SH-SY5Y (cell line): ENCODE measurements around the gene PIP4K2A.

Experiments used
- GATA2 ChIP-seq: IDR thresholded peaks from 2 replicates; pipeline ENCODE4 v1.6.1; 2011; ENCODE audit warnings: mild to moderate bottlenecking, low read depth, low read length
- GATA3 ChIP-seq: IDR thresholded peaks from 2 replicates; pipeline ENCODE4 v1.6.1; 2011; ENCODE audit warnings: low read depth, mild to moderate bottlenecking, low read length, moderate library complexity

PIP4K2A gene

DNA sequence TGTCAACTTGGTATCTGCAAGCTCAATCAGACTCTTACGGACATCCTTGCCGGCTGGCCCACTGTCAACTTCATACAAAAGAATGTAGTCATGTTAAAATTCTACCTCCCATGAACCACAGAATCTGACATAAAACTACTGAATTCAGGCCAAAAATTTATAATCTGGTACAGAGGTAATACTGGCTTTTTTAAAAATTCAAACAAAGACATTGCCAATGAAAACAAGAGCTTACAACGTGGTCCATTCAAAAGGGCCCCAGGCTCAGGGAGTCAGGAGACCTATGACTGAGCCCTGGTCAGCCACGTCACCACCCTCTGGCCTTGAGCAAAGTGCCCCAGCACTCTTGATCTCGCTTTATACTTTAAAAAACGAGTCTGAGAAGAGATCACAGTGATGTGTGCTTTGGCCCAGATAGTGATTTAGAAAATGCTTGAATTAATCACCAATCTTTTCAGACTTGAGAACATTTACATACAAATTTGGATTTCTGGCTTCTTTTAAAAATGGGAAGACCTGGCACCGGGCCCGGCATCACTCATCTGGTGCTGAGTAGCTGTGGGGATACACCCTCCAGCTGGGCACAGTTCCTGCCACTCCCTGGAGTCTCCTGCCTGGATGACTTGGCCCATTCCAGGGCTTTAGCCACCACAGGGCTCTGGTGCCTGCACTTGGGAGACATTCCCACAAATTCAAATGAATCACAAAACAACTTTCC is 94.1 kb downstream of the PIP4K2A start:
- no peak for TF ChIP-seq GATA3
- no peak for TF ChIP-seq GATA2

DNA sequence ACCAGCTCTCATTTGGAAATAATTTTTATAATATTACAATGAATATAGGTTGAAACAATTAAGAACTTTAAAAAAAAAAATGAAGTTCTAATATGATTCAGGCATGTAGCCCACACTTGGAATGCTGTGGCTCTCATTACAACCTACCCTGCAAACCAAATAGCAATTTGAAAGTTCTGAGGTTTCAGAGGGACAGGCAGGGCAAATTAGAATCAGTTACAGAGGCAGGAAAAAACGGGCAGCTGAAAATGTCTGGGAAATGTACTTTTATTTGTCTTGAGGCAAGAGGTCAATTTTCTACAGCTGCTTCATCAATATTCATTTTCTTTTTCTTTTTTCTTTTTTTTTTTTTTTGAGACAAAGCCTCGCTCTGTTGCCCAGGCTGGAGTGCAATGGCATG is 95.3 kb downstream of the PIP4K2A start:
- TF ChIP-seq GATA2 (no peak), GATA3 (no peak)

DNA sequence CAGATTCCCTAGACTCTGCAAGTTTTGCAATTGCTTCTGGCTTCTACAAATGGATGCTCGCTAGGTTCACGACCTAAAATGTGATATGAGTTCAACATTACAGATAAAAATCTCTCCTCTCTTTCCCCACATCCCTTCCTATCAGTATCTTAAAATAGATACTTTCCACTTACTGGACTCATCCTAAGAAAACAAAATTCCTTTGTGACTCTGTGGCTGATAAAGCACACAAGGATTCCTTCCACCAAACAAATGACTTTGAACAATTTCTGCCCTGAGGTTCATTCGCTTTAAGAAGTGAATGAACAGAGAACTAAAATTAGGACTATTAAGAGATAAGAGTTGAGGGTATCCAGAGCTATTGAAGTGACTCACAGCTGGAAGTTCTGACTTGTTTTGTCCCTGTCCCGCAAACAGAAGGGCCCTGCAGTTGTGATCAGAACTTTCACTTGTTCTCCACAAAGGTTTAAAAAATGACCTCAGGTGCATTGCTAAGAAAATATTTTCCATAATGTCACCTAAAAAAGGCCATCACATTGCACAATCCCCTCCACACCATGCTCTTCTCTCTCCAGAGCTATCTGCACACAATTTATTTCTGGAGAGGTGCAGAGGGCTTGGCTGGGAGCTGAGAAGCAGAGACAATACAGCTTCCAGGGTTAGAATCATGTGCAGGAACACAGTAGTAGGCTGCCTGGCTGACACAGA is 96.1 kb downstream of the PIP4K2A start:
- TF ChIP-seq GATA3, result peak; percentile 70
- TF ChIP-seq GATA2, result no peak; the same call in 1 of the 2 replicates

DNA sequence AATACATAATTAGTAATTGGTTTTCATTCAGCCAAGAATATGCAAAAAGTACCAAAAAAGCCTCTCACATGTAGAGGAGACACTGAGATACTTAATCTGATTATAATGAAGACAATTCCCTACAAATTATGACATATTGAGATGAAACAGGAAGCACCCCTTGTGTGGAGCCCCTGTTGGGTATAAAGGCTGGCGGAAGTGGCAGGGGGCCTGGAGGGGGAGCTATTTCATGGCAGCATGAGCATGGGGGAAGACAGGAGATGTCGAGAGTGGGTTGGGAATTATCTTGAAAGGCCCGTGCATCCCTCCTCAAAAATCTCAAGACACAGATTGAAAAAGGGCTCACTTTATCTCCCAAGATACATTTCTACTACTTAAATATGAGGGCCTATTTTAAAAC is 96.9 kb downstream of the PIP4K2A start:
- TF ChIP-seq GATA3 (no peak), GATA2 (no peak)

DNA sequence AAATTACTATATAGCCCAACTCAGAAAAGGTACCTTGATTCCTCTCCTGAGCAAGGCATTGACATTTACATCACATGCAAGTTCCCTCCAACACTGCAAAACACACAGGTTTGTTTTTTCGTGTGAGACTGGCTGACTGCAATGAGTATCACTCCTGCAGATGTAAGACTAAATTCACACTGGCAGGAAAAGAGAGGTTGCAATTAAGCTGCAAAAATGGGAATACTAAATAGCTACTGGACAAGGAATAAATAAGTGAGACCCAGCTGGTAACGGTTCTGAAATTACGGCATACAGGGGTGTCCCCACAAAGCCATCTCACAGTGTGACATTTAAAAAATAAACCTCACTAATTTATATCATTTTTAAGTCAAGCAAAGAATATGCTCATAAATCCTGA is 97.3 kb downstream of the PIP4K2A start:
- TF ChIP-seq GATA2, result no peak

DNA sequence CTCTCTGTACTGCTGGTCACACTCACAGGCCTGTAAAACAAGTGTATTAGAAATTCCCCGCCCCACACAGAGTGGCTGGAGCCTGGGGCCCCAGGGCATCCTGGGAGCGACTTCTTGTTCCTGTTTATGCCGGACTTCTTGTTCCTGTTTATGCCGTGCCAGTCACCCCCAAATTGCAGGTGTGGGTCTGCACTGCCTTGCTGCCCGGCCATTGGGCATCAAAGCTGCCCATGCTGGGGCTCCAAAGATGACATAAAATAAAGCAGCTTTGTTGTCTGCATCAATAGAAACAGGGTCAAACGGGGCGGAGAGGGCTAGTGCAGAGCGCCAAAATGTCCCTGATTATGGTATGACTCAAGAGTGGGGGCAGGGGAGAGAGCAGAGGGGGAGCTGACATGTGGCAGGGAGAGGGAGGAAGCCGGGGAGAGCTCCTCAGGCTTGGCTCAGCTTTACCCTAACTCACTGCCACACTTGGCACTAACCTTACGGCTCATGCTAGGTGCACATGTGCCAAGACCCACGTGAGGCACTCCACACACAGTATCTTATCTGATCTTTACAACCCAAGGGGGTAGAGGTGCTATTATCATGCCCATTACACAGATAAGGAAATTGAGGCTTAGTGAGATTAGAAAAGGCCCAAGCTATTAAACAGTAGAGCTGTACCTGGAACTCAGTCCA is 98.4 kb downstream of the PIP4K2A start:
- TF ChIP-seq GATA2, result no peak
- TF ChIP-seq GATA3, result no peak

DNA sequence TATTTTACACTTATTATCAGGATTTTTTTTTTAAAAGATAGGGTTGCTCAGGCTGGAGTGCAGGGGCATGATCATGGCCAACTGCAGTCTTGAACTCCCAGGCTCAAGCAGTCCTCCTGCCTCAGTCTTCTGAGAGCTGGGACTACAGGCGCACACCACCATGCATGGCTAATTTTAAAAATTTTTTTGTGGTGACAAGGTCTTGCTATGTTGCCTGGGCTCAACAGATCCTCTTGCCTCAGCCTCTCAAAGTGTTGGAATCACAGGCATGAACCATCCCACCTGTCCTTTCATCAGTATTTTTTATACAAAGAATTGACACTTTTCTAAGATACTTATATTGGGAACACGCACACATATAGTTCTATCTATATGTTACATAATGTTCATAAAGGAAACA is 99.3 kb downstream of the PIP4K2A start:
- TF ChIP-seq GATA3 (no peak), GATA2 (no peak)

DNA sequence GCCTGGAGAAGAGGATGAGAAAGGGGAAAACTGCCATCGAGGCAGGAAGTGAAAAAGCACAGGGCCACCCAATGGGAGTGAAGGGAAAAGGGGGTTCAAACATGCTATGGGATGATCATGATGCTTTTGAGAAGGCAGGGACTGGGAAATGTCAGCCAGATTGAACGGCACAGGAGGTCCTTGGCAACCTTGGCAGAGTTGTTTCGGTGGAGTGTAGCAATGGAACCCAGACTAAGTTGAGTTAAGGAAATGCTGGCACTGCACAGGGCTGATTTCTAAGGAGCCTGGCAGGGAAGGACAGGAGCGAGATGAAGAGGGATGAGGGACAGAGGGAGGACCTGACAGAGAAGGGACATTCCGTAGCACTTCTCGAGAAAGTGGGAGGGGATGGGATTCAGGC is 101.4 kb downstream of the PIP4K2A start:
- TF ChIP-seq GATA2 (no peak), GATA3 (no peak)

DNA sequence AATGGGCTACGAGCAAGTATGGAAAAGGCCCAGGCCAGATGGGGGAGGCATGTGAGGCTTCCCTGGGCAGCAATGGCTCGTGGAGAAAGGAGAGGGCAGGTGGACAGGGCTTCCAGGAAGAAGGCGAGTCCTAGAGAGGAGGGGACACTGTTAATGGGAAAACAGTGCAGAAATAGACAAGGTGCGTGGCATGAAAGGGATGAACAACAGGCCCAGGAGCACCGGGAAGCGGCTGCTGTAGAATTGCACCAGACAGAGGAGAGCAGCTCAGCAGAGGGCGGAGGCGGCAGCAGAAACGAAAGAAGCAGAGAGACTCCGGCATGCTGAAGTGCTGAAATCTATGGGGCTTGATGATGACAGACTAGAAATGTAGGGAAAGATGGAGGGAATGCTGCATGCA is 102.1 kb downstream of the PIP4K2A start:
- TF ChIP-seq GATA3 (no peak), GATA2 (no peak)

DNA sequence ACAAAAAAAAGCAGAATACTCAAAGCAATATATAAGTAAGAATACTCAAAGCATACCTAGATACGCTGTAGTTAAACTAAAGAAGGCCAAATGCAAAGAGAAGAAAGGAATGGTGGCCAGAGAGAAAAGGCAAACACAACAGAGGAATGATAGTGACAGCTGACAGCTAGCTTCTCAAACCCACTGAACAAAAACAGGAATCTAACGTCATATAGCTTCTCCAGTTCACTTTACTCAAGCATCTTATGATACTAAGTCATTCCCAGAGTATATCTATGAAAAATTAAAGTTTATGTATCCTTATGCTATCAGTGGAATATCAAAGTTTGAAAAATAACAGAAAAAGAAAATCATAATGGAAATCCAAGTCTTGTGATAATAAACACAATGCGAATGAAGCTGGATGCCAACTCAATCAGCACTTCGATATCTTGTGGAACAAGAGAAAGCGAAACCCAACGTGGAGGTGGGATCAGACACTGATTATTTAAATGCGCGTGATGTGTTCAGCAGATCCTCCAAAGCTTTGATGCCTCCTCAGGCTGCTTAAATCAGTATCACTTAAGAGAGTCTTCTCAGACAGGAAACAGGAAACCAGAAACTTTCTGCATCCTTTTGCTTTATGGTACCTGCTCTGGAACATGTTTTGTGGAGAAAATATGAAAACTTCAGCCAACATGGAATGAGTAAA is 102.8 kb downstream of the PIP4K2A start:
- no peak for TF ChIP-seq GATA2

DNA sequence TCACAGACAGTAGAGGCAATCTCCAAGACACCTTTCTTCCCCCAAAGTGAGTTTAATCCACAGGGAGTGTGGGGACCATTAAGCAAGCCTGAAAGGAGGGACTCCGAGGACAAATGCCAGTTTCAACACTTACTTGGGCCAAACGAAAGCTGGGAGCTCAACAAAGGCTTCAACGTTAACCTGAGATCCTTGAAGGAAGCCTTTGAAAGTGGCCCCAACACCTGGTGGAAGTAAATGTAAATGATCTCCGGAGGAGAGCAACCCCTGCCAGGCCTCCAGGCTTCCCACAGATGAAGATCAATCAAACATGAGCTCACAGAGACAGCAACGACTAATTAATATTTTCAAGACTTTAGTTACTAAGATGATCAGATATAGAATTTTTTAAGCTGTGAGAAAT is 103.8 kb downstream of the PIP4K2A start:
- no peak for TF ChIP-seq GATA3
- no peak for TF ChIP-seq GATA2

DNA sequence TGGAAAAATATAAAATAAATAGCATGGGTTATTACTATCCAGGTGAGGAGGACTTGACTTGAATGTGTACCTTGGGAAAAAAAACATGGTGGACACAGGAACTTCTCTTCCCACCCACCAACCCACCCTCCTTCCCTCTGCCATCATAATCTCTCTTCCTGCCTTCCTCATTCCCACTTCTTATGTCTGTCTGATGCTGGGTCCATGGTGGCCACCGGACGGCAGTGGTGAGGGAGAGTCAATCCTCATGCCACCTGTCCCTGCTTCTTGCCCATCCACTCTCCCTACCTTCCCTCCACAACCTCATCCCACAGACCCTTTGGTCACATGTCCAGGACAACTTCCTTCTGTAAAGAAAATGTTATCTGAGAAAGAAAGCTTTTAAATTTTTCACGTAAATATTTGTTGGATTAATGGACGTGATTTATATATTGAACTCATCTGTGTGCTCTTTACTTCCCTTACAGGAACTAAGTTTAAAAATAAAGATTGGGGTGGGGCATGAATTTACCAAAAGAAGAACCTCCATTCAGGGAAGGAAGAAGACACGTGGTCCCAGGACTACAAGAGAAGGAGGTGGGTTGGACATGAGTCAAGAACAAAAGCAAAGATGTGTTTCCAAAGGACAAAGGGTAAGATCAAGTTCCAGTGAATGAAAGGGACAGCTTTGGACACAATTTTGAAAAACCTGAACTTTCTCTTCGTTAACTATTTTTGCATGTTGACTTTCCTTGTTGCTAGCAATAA is 104.5 kb downstream of the PIP4K2A start:
- TF ChIP-seq GATA3 (no peak), GATA2 (no peak)

DNA sequence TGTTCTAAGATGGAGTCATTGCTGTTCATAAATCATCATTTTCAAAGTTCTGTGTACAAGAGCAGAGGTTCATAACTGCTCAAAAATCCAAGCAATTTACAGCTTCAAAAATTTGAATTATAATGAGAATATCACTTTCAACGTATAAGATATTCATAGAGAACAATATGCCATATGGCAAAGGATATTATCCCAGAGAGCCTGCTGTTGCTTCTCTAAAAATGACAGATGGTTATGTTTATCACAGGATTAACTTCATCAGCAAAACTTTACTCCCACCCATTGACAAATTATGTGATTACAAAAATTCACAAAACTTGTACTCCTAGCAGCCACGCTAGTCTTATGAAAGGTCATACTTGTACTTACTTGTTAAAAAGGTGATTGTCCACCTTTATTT is 105.1 kb downstream of the PIP4K2A start:
- TF ChIP-seq GATA2, result no peak
- TF ChIP-seq GATA3, result no peak

DNA sequence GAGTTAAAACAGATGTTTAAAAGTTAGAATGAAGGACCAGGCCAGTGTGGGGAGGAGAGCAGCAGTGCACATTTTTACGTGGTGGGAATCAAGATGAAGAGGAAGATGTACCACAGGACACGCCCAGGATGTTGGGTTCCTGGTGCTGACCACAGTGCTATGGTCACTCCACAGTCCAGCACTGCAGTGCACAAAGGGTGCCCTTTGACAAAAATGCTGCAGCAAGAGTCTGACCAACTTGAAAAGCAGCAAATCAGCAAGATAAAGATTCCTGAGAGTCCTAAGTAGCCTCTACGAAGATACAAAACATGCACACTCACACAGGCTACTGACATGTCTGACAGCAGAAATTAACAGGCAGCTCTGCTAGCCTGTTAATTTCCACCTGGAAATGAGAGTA is 107.1 kb downstream of the PIP4K2A start:
- no peak for TF ChIP-seq GATA2
- TF ChIP-seq GATA3, result no peak
